GM12892 (cell line): ENCODE data around the gene SLC24A1.

ENCODE experiments used
- DNase-seq: peaks from one replicate; pipeline ENCODE4 v3.0.0; 2011; ENCODE audit not compliant: insufficient read length
- FAIRE-seq: peaks from 2 replicates; lab custom pipeline; 2011; peaks lifted over from hg19 to GRCh38; lab: Jason Lieb, UNC
- POLR2A ChIP-seq: IDR thresholded peaks from 2 replicates; pipeline ENCODE4 v1.6.1; 2011; ENCODE audit warnings: low read depth, low read length, control low read depth
- POLR2AphosphoS5 ChIP-seq: IDR thresholded peaks from 2 replicates; pipeline ENCODE4 v1.6.1; 2011; ENCODE audit warnings: low read depth, low read length, control low read depth
- TAF1 ChIP-seq: IDR thresholded peaks from 2 replicates; pipeline ENCODE4 v1.6.1; 2011; ENCODE audit warnings: low read depth, mild to moderate bottlenecking, control low read depth, low read length, borderline replicate concordance

Gene SLC24A1

GRCh38 chr15:65623103-65623502 is 1.4 kb downstream of the SLC24A1 start:
- FAIRE-seq = no peak
- DNase-seq = no peak
- TF ChIP-seq TAF1 (no peak), POLR2AphosphoS5 (no peak), POLR2A (no peak)

GRCh38 chr15:65626856-65627255 is 5.1 kb downstream of the SLC24A1 start:
- DNase-seq (no peak), FAIRE-seq (no peak)
- TF ChIP-seq TAF1 (no peak), POLR2A (no peak), POLR2AphosphoS5 (no peak)

- TF ChIP-seq POLR2AphosphoS5 = no peak
- no peak for TF ChIP-seq POLR2A
- TF ChIP-seq TAF1 = no peak
- FAIRE-seq (no peak), DNase-seq (no peak)
Observed at GRCh38 chr15:65629548-65629947, 7.8 kb downstream of the SLC24A1 start.

DNA sequence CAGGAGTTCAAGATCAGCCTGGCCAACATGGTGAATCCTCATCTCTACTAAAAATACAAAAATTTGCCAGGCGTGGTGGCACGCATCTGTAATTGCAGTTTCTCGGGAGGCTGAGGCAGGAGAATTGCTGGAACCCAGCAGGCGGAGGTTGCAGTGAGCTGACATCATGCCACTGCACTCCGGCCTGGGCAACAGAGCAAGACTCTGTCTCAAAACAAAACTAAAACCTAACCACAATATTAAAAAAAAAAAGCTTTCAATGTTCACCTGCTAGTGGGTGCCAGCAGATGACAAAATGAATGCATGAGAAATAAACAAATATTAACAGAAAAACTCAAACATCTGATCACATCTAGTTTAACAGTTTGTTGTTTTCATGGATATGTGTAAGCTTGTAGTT is 9.0 kb downstream of the SLC24A1 start:
- DNase-seq (no peak), FAIRE-seq (peak; percentile 9)
- TF ChIP-seq POLR2A (no peak), POLR2AphosphoS5 (no peak), TAF1 (no peak)

GRCh38 chr15:65631503-65631902 is 9.8 kb downstream of the SLC24A1 start:
- TF ChIP-seq TAF1 (no peak), POLR2A (no peak), POLR2AphosphoS5 (no peak)
- no peak for DNase-seq
- no peak for FAIRE-seq

DNA sequence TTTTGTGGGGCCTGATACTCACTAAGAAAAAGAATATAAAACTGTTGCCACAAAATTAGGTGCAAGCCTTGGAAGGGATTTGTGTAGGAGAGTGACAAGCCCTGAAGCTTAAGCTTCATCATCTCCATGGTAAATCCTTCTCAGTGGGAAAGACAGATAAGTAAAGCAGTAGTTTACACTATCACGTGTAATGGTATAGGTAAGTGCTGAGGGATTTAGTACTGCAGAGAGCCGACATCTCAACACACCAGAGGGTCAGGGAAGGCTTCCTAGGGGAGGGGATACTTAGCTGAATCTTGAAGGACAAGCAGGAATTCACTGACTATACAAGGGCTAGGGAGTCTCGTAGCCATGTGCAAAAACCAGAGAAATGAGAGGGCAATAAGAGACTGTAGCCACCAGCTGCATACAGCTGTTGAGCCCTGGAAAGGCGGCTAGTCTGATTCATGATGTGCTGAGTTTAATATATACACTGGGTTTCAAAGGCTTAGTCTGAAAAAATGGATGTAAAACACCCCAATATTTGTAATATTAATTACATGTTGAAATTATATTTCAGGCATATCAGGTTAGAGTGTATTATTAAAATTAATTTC is 11.1 kb downstream of the SLC24A1 start:
- FAIRE-seq (peak; percentile 27), DNase-seq (no peak)
- no peak for TF ChIP-seq POLR2AphosphoS5
- no peak for TF ChIP-seq TAF1
- no peak for TF ChIP-seq POLR2A

- no peak for FAIRE-seq
- TF ChIP-seq POLR2AphosphoS5 (no peak), TAF1 (no peak), POLR2A (no peak)
- no peak for DNase-seq
Observed at GRCh38 chr15:65633752-65634151, 12.0 kb downstream of the SLC24A1 start.

DNA sequence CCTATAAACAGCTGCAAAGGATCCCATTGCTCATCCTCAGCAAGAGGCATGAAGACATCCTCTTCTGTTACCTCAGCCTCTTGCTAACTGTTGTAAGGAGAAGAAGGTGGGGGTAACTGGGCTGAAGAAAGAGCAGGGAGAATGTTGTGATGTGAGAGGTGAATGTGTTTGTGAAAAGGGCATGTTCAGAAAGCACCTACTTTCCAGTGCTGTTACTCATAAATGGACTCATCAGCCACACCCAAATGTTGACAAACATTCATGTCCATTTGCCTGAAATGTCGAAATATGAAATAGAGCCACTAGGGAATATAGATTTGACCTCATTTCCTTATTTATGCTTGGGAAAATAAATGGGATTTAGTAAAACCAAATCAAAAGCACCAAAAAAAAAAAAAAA is 12.6 kb downstream of the SLC24A1 start:
- FAIRE-seq = no peak
- TF ChIP-seq POLR2AphosphoS5 = no peak
- TF ChIP-seq POLR2A = no peak
- no peak for TF ChIP-seq TAF1
- no peak for DNase-seq

- no peak for FAIRE-seq
- TF ChIP-seq POLR2AphosphoS5 = no peak
- TF ChIP-seq TAF1 = no peak
- no peak for DNase-seq
Observed at GRCh38 chr15:65638109-65638508, 16.4 kb downstream of the SLC24A1 start.

DNA sequence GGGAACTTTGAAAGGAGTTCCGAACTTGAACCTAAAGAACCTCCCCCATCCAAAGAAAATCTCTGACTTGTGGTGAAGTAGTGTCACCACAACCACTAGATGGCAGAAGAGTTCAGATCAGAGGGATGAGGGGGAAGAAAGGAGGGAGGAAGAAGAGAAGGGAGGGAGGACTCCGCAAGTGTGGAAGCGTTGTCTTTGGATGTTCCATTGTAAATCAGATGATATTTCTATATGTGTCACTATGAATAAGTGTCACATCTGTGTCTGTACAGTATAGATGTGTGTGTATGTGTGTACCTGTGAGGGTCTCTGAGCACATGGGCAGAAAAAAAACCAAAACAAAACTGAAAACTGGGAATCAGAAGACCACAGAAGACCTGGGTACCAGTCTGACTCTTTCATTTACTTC is 16.9 kb downstream of the SLC24A1 start:
- TF ChIP-seq TAF1 (no peak), POLR2AphosphoS5 (no peak), POLR2A (no peak)
- FAIRE-seq (peak; percentile 64), DNase-seq (peak; percentile 49)

GRCh38 chr15:65639509-65639908 is 17.8 kb downstream of the SLC24A1 start:
- FAIRE-seq (no peak), DNase-seq (no peak)
- TF ChIP-seq POLR2AphosphoS5 (no peak), POLR2A (no peak), TAF1 (no peak)

DNA sequence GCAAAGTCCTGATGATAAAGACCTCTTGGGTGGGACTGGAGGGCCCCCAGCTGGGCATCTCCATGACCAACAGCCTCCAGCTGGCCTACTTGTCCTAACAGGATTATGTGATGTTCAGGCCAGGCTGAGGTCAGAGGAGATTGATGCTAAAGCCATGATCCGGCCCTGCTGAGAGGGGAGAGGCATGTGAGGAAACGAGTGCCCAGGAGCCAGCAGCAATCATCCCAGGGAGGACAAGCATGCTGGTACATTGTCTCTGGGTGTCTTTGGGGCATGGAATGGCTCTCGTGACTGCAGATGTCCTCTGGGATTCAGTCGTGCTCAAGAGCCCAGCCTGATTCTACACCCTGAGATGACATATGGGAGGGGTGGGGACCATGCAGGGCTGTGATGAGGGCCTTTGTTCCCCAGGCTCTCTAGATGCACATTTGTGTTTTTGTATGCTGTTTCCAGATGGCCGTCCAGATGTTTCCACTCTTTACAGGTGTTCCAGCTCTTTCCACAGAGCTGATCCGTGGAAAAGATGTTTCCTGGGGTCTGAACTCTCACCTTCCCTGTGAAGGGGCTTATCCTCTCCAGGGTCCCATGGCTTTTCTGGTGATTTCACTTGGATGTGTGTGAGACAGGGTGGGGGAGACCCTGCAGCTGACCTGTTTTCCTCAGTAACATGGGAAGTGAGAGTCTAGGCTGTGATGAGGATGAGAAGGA is 20.2 kb downstream of the SLC24A1 start:
- FAIRE-seq (no peak), DNase-seq (no peak)
- TF ChIP-seq TAF1 = no peak
- no peak for TF ChIP-seq POLR2A
- peak; percentile 73 for TF ChIP-seq POLR2AphosphoS5

DNA sequence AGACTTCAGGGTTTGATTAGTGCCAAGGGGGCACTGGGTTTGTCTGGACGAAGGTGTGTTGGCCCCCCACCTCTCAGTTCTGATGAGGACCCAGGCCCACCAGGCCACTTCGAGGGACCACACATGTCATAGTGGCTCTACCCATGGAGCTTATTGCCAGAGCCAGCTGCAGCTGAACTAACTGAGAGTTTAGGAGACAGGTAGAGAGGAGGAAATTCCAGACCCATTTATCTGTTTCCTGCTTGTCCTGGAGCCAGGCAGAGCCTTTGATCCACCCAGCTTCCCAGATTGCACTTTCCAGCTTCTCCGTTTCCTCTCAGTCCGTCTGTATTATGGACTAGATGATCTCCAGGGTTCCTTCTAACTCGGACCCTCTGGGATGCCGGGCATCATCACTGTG is 20.9 kb downstream of the SLC24A1 start:
- DNase-seq (no peak), FAIRE-seq (no peak)

More for the DNA sequence above, 20.9 kb downstream of the SLC24A1 start:
- TF ChIP-seq POLR2A (no peak), TAF1 (no peak), POLR2AphosphoS5 (no peak; the same call in 1 of the 2 replicates)
